ENCODE results near the gene KRT13. TPM values are rescaled to one million over a fixed set of nuclear protein-coding genes. Genes with fewer than 3 reads are reported as not detected.

KRT13 gene
- total and polyA plus RNA-seq, 9 of the 15 experiments (the other 6 are each of a cell fraction or from before 2014, with no cell fraction given): 0.11 to 1.1 (median 0.24) TPM; not detected in 3

- TF ChIP-seq TFAP4 (CRISPR knock-in tag; IDR thresholded peaks at IDR 0.05; ENCODE audit: borderline replicate concordance) (peak; percentile 46; the same call in 1 of the 2 replicates), CBX5 (IDR thresholded peaks at IDR 0.05; ENCODE audit: borderline replicate concordance, low read depth) (no peak), ZNF699 (CRISPR knock-in tag; IDR thresholded peaks at IDR 0.05; ENCODE audit: insufficient replicate concordance) (no peak), ESRRA (IDR thresholded peaks at IDR 0.05; ENCODE audit: borderline replicate concordance, low read depth) (peak; percentile 81; the same call in 1 of the 2 replicates), CTBP1 (IDR thresholded peaks at IDR 0.05; ENCODE audit: borderline replicate concordance) (peak; percentile 88), SMAD4 (CRISPR knock-in tag; conservative IDR thresholded peaks at IDR 0.05) (peak; percentile 95), LCOR (CRISPR knock-in tag; IDR thresholded peaks at IDR 0.05) (no peak), NR4A1 (CRISPR knock-in tag; IDR thresholded peaks at IDR 0.05) (no peak), NR4A1 (tag; IDR thresholded peaks at IDR 0.05) (no peak), LEF1 (IDR thresholded peaks at IDR 0.05) (no peak), GTF2A2 (tag; IDR thresholded peaks at IDR 0.05) (no peak), GABPB1 (CRISPR knock-in tag; IDR thresholded peaks at IDR 0.05) (peak; percentile 34; the same call in 1 of the 2 replicates), SNIP1 (IDR thresholded peaks at IDR 0.05; ENCODE audit: low read depth) (no peak), FOXP1 (CRISPR knock-in tag; IDR thresholded peaks at IDR 0.05) (no peak), NCOA4 (IDR thresholded peaks at IDR 0.05; ENCODE audit: partially characterized antibody) (no peak), MYC (IDR thresholded peaks at IDR 0.05; ENCODE audit: low read depth, low read length) (0 out of 2 replicates have a peak, but pooled peaks have one; percentile 20), MYC (CRISPR knock-in tag; IDR thresholded peaks at IDR 0.05; ENCODE audit: borderline replicate concordance, low read depth) (no peak)
- TF ChIP-seq, protein P1, sequence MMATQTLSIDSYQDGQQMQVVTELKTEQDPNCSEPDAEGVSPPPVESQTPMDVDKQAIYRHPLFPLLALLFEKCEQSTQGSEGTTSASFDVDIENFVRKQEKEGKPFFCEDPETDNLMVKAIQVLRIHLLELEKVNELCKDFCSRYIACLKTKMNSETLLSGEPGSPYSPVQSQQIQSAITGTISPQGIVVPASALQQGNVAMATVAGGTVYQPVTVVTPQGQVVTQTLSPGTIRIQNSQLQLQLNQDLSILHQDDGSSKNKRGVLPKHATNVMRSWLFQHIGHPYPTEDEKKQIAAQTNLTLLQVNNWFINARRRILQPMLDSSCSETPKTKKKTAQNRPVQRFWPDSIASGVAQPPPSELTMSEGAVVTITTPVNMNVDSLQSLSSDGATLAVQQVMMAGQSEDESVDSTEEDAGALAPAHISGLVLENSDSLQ (IDR thresholded peaks at IDR 0.05): no peak
- TF ChIP-seq, protein P2, sequence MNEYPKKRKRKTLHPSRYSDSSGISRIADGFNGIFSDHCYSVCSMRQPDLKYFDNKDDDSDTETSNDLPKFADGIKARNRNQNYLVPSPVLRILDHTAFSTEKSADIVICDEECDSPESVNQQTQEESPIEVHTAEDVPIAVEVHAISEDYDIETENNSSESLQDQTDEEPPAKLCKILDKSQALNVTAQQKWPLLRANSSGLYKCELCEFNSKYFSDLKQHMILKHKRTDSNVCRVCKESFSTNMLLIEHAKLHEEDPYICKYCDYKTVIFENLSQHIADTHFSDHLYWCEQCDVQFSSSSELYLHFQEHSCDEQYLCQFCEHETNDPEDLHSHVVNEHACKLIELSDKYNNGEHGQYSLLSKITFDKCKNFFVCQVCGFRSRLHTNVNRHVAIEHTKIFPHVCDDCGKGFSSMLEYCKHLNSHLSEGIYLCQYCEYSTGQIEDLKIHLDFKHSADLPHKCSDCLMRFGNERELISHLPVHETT (CRISPR knock-in tag; conservative IDR thresholded peaks at IDR 0.05 in 1 of 2, IDR thresholded peaks at IDR 0.05 in 1 of 2): 0 out of 4 replicates have a peak, but pooled peaks of 1 of the 2 experiments have one; percentile 58
- TF ChIP-seq, protein P3, sequence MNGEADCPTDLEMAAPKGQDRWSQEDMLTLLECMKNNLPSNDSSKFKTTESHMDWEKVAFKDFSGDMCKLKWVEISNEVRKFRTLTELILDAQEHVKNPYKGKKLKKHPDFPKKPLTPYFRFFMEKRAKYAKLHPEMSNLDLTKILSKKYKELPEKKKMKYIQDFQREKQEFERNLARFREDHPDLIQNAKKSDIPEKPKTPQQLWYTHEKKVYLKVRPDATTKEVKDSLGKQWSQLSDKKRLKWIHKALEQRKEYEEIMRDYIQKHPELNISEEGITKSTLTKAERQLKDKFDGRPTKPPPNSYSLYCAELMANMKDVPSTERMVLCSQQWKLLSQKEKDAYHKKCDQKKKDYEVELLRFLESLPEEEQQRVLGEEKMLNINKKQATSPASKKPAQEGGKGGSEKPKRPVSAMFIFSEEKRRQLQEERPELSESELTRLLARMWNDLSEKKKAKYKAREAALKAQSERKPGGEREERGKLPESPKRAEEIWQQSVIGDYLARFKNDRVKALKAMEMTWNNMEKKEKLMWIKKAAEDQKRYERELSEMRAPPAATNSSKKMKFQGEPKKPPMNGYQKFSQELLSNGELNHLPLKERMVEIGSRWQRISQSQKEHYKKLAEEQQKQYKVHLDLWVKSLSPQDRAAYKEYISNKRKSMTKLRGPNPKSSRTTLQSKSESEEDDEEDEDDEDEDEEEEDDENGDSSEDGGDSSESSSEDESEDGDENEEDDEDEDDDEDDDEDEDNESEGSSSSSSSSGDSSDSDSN (IDR thresholded peaks at IDR 0.05; ENCODE audit: borderline replicate concordance in 1 of 2, low read depth in 2 of 2, low read length in 2 of 2): no peak
- TF ChIP-seq, protein P4, sequence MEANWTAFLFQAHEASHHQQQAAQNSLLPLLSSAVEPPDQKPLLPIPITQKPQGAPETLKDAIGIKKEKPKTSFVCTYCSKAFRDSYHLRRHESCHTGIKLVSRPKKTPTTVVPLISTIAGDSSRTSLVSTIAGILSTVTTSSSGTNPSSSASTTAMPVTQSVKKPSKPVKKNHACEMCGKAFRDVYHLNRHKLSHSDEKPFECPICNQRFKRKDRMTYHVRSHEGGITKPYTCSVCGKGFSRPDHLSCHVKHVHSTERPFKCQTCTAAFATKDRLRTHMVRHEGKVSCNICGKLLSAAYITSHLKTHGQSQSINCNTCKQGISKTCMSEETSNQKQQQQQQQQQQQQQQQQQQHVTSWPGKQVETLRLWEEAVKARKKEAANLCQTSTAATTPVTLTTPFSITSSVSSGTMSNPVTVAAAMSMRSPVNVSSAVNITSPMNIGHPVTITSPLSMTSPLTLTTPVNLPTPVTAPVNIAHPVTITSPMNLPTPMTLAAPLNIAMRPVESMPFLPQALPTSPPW (CRISPR knock-in tag; IDR thresholded peaks at IDR 0.05): no peak
Measured at GRCh38 chr17:41496803-41497484, 8.5 kb downstream of the KRT13 start (continued).
